Mucosa of descending colon (tissue), 3 donors: ENCODE measurements around the gene SFXN2. TPM values are rescaled to one million over a fixed set of nuclear protein-coding genes. Genes with fewer than 3 reads are reported as not detected.
A peak's percentile ranks its signal among the peaks of the same experiment; 100 is the strongest.
"Not testable (repeated sequence)": the region's sequence is repeated elsewhere in the genome, so short reads cannot be mapped to it uniquely, and the experiment has no call there.

Source experiments
- ATAC-seq: fragments of 200-7000 bp; cut with Tn5 transposase; one replicate; pipeline ENCODE4 v1.9.1; 2020; ENCODE audit warnings: mild to moderate bottlenecking, moderate library complexity
- DNase-seq, 3 donors: peaks; one replicate each; pipeline ENCODE4 v3.0.0-alpha.2; 2020
- H3K36me3 ChIP-seq: fragments of 200-600 bp; one replicate; pipeline ENCODE4 v1.8.0; 2021; ENCODE audit warnings: low read depth, mild to moderate bottlenecking
- H3K4me1 ChIP-seq: fragments of 200-600 bp; one replicate; pipeline ENCODE4 v1.8.0; 2021; ENCODE audit warnings: low read depth, mild to moderate bottlenecking
- H3K4me3 ChIP-seq: fragments of 200-600 bp; one replicate; pipeline ENCODE4 v1.8.0; 2021; ENCODE audit warnings: mild to moderate bottlenecking
- H3K9me3 ChIP-seq: fragments of 200-600 bp; one replicate; pipeline ENCODE4 v1.8.0; 2021; ENCODE audit warnings: mild to moderate bottlenecking
- CTCF ChIP-seq: fragments of 200-600 bp; IDR thresholded peaks from one replicate; pipeline ENCODE4 v1.8.0; 2022; ENCODE audit warnings: antibody characterized with exemption, mild to moderate bottlenecking
- intact Hi-C, 2 donors: fragments of 100-400 bp; cut with DNase I in 1 of 2; cut with micrococcal nuclease in 1 of 2; formaldehyde crosslinking; loops; one replicate each; pipeline versions ENCODE4 v1.11.0 to v1.11.1; 2022; cut with DNase I, micrococcal nuclease
- total RNA-seq, 3 donors: library from RNA; stranded (reverse); fragmentation: NEBNext Ultra II Directional in 2 of 3; extraction: Animal tissue kit (Norgen Biotek cat#: 25700) in 2 of 3; gene quantifications; one replicate each; pipeline versions ENCODE4 v1.2.1 to v1.2.4, GENCODE V29; 2021 to 2023
- donor health status: DM: no; HTN: no; CAD: no; lungs with moderate emphysema.
- donor health status: DM: no; HTN: no; CAD: no.
- donor health status: DM: no; HTN: yes; CAD: no.

SFXN2 gene
- total RNA-seq, 3 donors from 2014 or later = 6.9 to 19.1 (median 14.2) TPM

- Histone ChIP-seq H3K36me3 (no peaks in the 10 kb centered on the region), H3K4me3 (peak overlapping the region; percentile 64), H3K9me3 (no peaks in the 10 kb centered on the region), H3K4me1 (peaks cover 6% of the 10 kb centered on the region)
- ATAC-seq = peak; percentile 47
- no peak for DNase-seq
- no peak for TF ChIP-seq CTCF
- intact Hi-C loops = no loop called here
These were observed 960 bp upstream of the SFXN2 start for GRCh38 chr10:102713539-102713813.

GRCh38 chr10:102713814-102714620, 419 bp upstream of the SFXN2 start, which contains the start of gene ARL3:
ARL3 (minus strand) TSS chr10:102714397; CDS start chr10:102714275, 122 bp downstream.
- Histone ChIP-seq H3K4me3 (peak within 1 kb of the TSS; percentile 64), H3K9me3 (no peaks in the 10 kb centered on the region), H3K36me3 (no peaks in the 10 kb centered on the region), H3K4me1 (peaks cover 6% of the 10 kb centered on the region)
- TF ChIP-seq CTCF = no peak
- DNase-seq = peak; percentile 96 to 99 (median 98)
- intact Hi-C loops = no loop called here
- peak; percentile 97 for ATAC-seq

GRCh38 chr10:102715880-102716279, 1.4 kb downstream of the SFXN2 start:
- ATAC-seq = no peak
- no peak for DNase-seq
- intact Hi-C loops = no loop called here
- Histone ChIP-seq H3K4me3 (no peak overlapping the region), H3K4me1 (peaks cover 6% of the 10 kb centered on the region), H3K9me3 (no peaks in the 10 kb centered on the region), H3K36me3 (no peaks in the 10 kb centered on the region)
- no peak for TF ChIP-seq CTCF

- ATAC-seq, H3K9me3 ChIP-seq, DNase-seq, intact Hi-C loops, H3K36me3 ChIP-seq, H3K4me3 ChIP-seq, H3K4me1 ChIP-seq: not testable (repeated sequence)
These were observed 2.6 kb downstream of the SFXN2 start for GRCh38 chr10:102716900-102717565.

- no peak for TF ChIP-seq CTCF
- no peak for ATAC-seq
- intact Hi-C loops = no loop called here
- DNase-seq = no peak
- Histone ChIP-seq H3K4me3 (no peak overlapping the region), H3K4me1 (peaks cover 6% of the 10 kb centered on the region), H3K9me3 (no peaks in the 10 kb centered on the region), H3K36me3 (no peaks in the 10 kb centered on the region)
These were observed 3.8 kb downstream of the SFXN2 start for GRCh38 chr10:102718220-102718619.

GRCh38 chr10:102720337-102720736, 5.9 kb downstream of the SFXN2 start:
- H3K9me3 ChIP-seq = no peaks in the 10 kb centered on the region
- ATAC-seq (no peak), DNase-seq (no peak)
- TF ChIP-seq CTCF = no peak
- peaks cover 3% of the 10 kb centered on the region for H3K4me1 ChIP-seq
- intact Hi-C loops = loop anchor here in 1 of 2 donors (10.0 kb wide), 1 partner anchor 114 kb away; the partner anchor contains the start of gene CYP17A1
- no peak overlapping the region for H3K4me3 ChIP-seq
- H3K36me3 ChIP-seq = no peaks in the 10 kb centered on the region
